Brain pericyte (primary cell): ENCODE measurements around the gene ITIH3.

ENCODE experiments used
- DNase-seq: peaks from one replicate; pipeline ENCODE4 v3.0.0-alpha.2; 2012; ENCODE audit warnings: low read depth, low spot score

The ITIH3 gene

DNA sequence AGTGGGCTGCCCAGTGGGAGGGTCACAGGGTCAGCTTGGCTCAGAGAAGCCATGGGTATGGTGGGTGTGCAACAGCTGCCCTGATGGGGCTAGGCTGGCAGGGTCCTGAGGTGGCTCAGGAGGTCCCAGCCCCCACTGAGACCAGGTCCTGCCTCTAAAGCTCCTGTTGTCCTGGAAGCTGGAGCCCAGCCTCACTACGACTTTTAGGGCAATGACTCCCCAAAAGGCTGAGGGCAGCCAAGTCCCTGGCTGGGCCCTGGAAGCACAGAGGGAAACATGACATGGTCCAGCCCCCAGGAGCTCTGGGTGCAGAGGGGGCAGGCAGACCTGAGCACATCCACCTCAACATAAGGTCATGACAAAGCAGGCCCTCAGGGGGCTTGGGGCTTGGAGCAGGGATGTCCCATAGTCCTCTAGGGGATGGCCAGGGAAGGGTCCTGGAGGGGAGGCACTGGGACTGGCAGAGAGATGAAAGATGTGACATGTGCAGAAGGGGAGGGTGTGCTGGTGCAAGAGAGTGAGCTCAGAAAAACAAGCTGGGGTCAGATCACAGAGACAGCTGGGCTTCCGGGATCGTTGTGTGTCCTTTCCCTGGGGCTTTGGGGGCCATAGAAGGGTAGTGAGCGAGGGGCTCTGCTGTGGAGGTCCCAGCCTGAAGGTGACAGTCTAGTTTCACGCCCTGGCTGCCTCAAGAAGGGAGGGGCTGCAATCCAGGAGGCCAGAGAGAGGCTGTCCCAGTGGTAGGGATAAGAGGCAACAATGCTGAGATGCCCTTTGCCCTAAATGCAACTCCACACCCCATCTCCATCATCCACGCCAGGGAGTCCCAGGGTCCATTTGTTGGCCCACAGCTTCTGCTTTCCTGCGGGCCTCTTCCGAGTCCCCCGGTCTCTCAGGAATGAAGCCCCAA lies 639 bp upstream of the ITIH3 start:
- no peak for DNase-seq

DNA sequence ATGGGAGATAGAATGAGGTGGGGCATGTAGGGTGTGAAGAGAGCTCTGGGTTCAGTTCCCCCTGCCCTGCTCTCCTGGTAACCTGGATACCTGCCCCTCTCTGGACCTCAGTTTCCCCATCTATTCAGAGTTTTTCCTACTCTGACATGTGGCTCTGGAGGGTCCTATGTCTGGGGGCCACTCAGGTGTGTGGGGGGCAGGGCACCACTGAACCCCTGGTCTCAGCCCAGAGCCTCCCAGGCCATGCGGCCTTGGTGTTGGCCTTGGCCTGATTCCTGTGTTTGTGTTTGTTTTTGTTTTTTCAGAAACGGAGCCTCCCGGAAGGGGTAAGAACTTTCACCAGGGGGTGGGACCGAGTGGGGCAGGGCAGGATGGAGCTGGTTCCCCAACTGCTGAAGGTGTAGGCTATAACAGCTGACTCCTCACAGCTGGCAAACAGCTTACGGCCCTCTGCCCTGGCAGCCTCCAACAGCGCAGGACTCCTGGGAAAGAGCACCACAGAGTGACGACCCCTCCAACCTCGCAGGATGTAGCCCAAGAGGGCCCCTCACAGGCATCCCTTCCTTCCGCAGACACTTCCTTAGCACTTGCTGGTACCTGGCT lies 803 bp downstream of the ITIH3 start:
- no peak for DNase-seq

- DNase-seq: no peak
Observed at GRCh38 chr3:52796411-52796810, 1.8 kb downstream of the ITIH3 start.

DNA sequence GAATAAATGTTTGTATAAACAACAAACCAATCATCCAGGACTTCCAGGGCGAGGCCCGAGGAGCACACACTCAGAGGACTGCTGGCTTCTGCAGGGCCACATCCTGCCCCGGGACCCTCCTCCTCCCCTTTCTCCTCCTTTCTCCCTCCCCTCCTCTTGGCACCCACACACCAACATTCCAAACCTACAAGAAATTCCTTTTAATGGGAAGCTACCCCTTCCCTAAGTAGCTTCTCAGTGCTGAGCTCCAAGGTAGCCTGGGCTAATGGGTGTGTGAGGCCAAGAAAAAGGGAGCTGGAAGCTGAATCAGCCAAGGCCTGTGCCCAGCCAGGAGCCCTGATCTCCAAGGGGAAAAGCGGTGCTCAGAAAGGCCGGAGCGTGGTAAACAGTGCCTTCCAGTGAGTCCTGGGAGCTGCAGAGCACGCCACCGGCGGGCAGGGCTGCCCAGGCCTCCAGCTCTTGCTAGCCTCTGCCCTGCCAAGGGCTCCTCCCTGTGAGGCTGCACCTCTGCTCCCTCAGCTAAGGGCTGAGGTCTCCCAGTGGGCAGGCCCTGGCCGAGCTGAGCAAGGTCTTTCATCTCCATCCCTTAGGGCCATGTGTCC lies 3.9 kb downstream of the ITIH3 start:
- DNase-seq: no peak

DNA sequence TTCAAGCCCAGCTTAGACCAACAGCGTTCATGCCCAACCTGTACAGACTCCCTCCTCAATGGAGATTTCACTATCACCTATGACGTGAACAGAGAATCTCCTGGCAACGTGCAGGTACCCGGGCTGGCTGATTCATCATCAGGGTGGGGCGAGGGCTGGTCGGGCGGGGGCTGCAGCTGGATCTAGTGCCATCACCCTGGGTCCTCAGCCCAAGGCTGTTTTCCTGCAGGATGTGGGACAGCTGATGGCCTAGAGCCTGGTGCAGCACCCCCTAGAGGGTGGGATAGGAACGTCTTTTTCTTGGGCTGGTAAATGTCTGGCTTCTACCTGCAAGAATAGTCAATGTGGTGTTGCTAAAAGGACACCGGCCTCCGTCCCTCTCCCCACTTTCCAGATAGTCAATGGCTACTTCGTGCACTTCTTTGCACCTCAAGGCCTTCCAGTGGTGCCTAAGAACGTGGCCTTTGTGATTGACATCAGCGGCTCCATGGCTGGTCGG lies 4.4 kb downstream of the ITIH3 start:
- no peak for DNase-seq

DNA sequence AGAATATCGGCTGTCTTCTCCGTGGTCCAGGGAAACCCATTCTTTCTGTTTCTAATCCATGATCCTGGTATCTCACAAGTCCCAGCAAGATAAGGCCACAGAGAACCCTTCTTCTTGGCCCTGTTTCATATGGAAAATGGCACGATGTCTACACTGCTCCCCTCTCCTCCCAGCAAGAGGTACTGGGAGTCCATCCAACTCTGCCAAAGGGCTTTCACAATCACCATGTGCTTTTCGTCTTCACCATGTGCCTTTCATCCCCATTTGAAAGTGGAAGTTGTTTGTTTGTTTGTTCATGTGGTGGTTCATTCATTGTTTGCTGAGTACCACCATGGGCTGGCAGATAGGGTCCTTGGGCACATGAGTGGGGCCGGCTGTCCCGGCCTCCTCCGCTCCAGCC lies 5.5 kb downstream of the ITIH3 start:
- DNase-seq: no peak

DNA sequence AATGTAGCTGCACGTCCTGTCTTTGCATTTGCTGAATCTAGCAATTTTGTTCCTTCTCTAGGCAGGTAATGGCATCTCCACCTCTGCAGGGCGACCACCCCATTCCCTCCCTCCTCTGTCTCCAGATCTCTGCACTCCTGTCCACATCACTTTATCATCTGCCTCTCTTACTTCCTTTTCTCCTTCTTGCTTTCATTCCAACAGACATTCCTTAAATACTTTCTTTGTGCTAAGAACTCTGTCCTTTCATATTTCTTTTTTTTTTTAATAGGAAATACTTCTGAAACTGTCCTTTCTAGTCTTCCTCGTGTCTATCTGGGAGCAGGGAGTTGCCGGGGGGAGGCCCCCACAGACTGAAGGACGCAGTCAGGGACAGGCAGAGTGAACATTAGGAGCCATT lies 7.2 kb downstream of the ITIH3 start:
- DNase-seq: no peak

GRCh38 chr3:52805270-52806039 lies 10.9 kb downstream of the ITIH3 start:
- no peak for DNase-seq

GRCh38 chr3:52809149-52809548 lies 14.6 kb downstream of the ITIH3 start:
- DNase-seq: no peak

GRCh38 chr3:52809662-52810377 lies 15.2 kb downstream of the ITIH3 start:
- DNase-seq: no peak

- DNase-seq: no peak
Observed at GRCh38 chr3:52810923-52811322, 16.3 kb downstream of the ITIH3 start.

- no peak for DNase-seq
Observed at GRCh38 chr3:52811452-52812011, 16.9 kb downstream of the ITIH3 start.

GRCh38 chr3:52813810-52814209 lies 19.2 kb downstream of the ITIH3 start:
- DNase-seq: no peak

GRCh38 chr3:52816199-52816598 lies 21.6 kb downstream of the ITIH3 start:
- DNase-seq: no peak

GRCh38 chr3:52816654-52817053 lies 22.1 kb downstream of the ITIH3 start:
- DNase-seq: no peak

DNA sequence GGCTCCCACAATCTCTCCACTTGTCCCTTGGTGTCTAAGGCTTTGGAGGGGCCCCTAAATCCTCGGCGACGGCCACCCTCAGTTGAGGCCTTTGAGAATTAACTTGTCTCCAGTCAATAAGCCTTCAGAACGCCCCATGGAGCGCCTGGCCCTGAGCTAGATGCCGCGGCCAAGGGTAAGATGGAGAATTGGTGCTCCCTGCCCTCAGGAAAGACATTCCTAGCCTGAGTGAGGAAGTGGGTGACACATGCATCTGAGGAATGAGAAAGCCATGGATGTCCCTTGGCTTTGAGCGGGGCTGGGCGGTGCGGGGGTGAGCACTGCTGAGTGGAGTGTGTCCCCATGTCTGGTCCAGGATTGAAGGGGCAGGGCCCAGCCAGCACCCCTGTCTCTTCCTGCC lies 22.6 kb downstream of the ITIH3 start:
- no peak for DNase-seq

- DNase-seq: no peak
Observed at GRCh38 chr3:52817860-52818259, 23.3 kb downstream of the ITIH3 start.

GRCh38 chr3:52819936-52820335 lies 25.3 kb downstream of the ITIH3 start:
- no peak for DNase-seq

DNA sequence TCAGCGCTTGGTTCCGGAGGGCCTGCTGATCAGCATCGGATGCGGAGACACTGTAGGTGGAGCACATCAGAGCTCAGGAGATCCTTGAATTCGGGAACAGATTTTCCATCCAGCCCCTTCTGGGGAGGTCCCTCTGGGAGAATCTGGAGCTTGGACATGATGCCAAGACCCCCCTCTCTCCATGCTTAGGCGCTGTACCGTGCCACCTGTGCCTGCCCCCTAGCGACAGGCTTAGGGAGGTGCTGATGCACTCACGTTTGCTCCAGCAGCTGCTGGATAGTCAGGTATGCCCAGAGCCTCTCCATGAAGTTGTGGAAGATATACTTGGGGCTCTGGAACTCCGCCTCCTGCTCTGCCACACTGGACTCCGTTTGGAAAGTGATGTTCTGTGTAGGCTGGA lies 26.1 kb downstream of the ITIH3 start:
- no peak for DNase-seq

DNA sequence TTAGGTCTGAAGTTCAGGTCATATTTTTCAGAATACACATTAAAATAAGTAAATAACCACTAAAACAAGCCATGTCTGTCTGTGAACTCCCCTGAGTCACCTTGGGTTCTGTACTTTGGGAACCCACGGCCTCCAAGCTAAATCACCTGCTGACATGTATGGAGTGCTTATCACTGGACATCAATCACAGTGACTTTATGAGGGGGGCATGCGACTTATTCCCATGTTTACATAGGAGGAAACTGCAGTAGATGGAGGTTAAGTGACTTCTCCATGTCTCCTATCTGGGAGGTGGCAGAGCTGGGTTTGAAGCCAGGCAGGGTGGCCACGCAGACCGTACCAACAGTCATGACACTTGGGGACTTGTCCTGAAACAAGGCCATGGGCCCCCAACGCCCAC lies 27.8 kb downstream of the ITIH3 start:
- DNase-seq: no peak

DNA sequence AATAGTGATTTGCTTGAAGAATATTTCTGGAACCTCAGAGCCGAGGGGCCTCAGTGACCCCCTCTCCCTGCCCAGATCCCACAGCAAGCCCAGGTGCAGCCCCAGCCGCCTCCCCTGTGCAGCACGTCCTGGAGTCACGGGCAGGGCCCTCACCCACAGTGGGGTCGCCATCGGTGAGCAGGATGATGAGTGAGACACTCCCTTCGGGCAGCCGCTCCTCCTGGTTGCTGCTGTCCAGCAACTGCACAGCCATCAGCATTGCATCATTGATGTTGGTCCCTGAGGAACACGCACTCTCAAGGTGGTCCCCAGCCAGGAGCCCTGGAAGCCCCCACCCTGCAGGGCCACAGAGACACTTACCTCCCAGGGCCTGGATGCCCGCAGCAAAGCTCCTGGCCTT lies 29.4 kb downstream of the ITIH3 start:
- no peak for DNase-seq
